Measurements from ENCODE around the gene STYX.

The STYX gene

GRCh38 chr14:52729925-52730708 lies at the start of gene STYX:
Gene STYX, plus strand, starts transcription at chr14:52730166. Its CDS starts 309 bp downstream, at chr14:52730475.
- no peaks in the 10 kb centered on the region for H3K9me3 Mint-ChIP-seq
- DNase-seq (ENCODE audit: low spot score in 2 of 2) (peak; percentile 92 to 94), ATAC-seq (replicated peaks; ENCODE audit: extremely low read depth, poor library complexity, severe bottlenecking) (peak; percentile 97)
- H3K27me3 Mint-ChIP-seq = no peaks in the 10 kb centered on the region
- peaks cover 47% of the 10 kb centered on the region for H3K36me3 Mint-ChIP-seq (ENCODE audit: insufficient read depth)
- H3K4me1 Mint-ChIP-seq = peaks cover 22% of the 10 kb centered on the region
- peak within 1 kb of the TSS; percentile 92 for H3K4me3 Mint-ChIP-seq
- H3K27ac Mint-ChIP-seq (ENCODE audit: low read depth) = peak within 1 kb of the TSS; percentile 53

GRCh38 chr14:52683985-52684520 lies 45.9 kb upstream of the STYX start:
- H3K27me3 Mint-ChIP-seq = no peaks in the 10 kb centered on the region
- ATAC-seq (replicated peaks; ENCODE audit: extremely low read depth, poor library complexity, severe bottlenecking) (no peak), DNase-seq (ENCODE audit: low spot score in 2 of 2) (no peak)
- H3K4me1 Mint-ChIP-seq = peaks cover 45% of the 10 kb centered on the region
- no peak overlapping the region for H3K4me3 Mint-ChIP-seq
- no peak overlapping the region for H3K27ac Mint-ChIP-seq (ENCODE audit: low read depth)
- peaks cover 9% of the 10 kb centered on the region for H3K36me3 Mint-ChIP-seq (ENCODE audit: insufficient read depth)
- H3K9me3 Mint-ChIP-seq = no peaks in the 10 kb centered on the region

- Mint-ChIP-seq H3K9me3 (no peaks in the 10 kb centered on the region), H3K36me3 (ENCODE audit: insufficient read depth) (peaks cover 9% of the 10 kb centered on the region), H3K27me3 (no peaks in the 10 kb centered on the region), H3K4me3 (no peak overlapping the region), H3K4me1 (peaks cover 58% of the 10 kb centered on the region), H3K27ac (ENCODE audit: low read depth) (no peak overlapping the region)
- DNase-seq (ENCODE audit: low spot score in 2 of 2) = no peak
- ATAC-seq (replicated peaks; ENCODE audit: extremely low read depth, poor library complexity, severe bottlenecking) = no peak
Measured at GRCh38 chr14:52686176-52686575, 43.8 kb upstream of the STYX start.

- no peaks in the 10 kb centered on the region for H3K27me3 Mint-ChIP-seq
- DNase-seq (ENCODE audit: low spot score in 2 of 2) (no peak), ATAC-seq (replicated peaks; ENCODE audit: extremely low read depth, poor library complexity, severe bottlenecking) (no peak)
- H3K4me3 Mint-ChIP-seq = no peak overlapping the region
- peaks cover 10% of the 10 kb centered on the region for H3K36me3 Mint-ChIP-seq (ENCODE audit: insufficient read depth)
- H3K4me1 Mint-ChIP-seq = peaks cover 76% of the 10 kb centered on the region
- no peaks in the 10 kb centered on the region for H3K9me3 Mint-ChIP-seq
- no peak overlapping the region for H3K27ac Mint-ChIP-seq (ENCODE audit: low read depth)
Measured at GRCh38 chr14:52690983-52691760, 38.8 kb upstream of the STYX start.

GRCh38 chr14:52692248-52692962 lies 37.6 kb upstream of the STYX start:
- Mint-ChIP-seq H3K27me3 (no peaks in the 10 kb centered on the region), H3K9me3 (no peaks in the 10 kb centered on the region), H3K4me1 (peaks cover 64% of the 10 kb centered on the region), H3K36me3 (ENCODE audit: insufficient read depth) (peaks cover 10% of the 10 kb centered on the region), H3K4me3 (peak overlapping the region; percentile 4), H3K27ac (ENCODE audit: low read depth) (no peak overlapping the region)
- no peak for DNase-seq (ENCODE audit: low spot score in 2 of 2)
- no peak for ATAC-seq (replicated peaks; ENCODE audit: extremely low read depth, poor library complexity, severe bottlenecking)

- no peaks in the 10 kb centered on the region for H3K9me3 Mint-ChIP-seq
- no peak for DNase-seq (ENCODE audit: low spot score in 2 of 2)
Measured at GRCh38 chr14:52693036-52693435, 36.9 kb upstream of the STYX start.

GRCh38 chr14:52693532-52693931 lies 36.4 kb upstream of the STYX start:
- Mint-ChIP-seq H3K9me3 (no peaks in the 10 kb centered on the region), H3K27me3 (no peaks in the 10 kb centered on the region), H3K36me3 (ENCODE audit: insufficient read depth) (peaks cover 10% of the 10 kb centered on the region), H3K4me1 (peaks cover 53% of the 10 kb centered on the region), H3K4me3 (peak overlapping the region; percentile 38), H3K27ac (ENCODE audit: low read depth) (peak overlapping the region; percentile 71)
- DNase-seq (ENCODE audit: low spot score in 2 of 2) = no peak
- ATAC-seq (replicated peaks; ENCODE audit: extremely low read depth, poor library complexity, severe bottlenecking) = no peak

More at GRCh38 chr14:52693036-52693435, 36.9 kb upstream of the STYX start:
- Mint-ChIP-seq H3K27ac (ENCODE audit: low read depth) (no peak overlapping the region), H3K27me3 (no peaks in the 10 kb centered on the region), H3K36me3 (ENCODE audit: insufficient read depth) (peaks cover 10% of the 10 kb centered on the region), H3K4me3 (peak overlapping the region; percentile 38), H3K4me1 (peaks cover 58% of the 10 kb centered on the region)
- ATAC-seq (replicated peaks; ENCODE audit: extremely low read depth, poor library complexity, severe bottlenecking) = no peak

- DNase-seq (ENCODE audit: low spot score in 2 of 2) = peak; percentile 26 to 38
- Mint-ChIP-seq H3K4me1 (peaks cover 42% of the 10 kb centered on the region), H3K27me3 (no peaks in the 10 kb centered on the region), H3K4me3 (peak overlapping the region; percentile 96), H3K36me3 (ENCODE audit: insufficient read depth) (peaks cover 8% of the 10 kb centered on the region), H3K9me3 (no peaks in the 10 kb centered on the region), H3K27ac (ENCODE audit: low read depth) (peak overlapping the region; percentile 92)
- ATAC-seq (replicated peaks; ENCODE audit: extremely low read depth, poor library complexity, severe bottlenecking) = peak; percentile 70
Measured at GRCh38 chr14:52694761-52695480, 35.0 kb upstream of the STYX start.

GRCh38 chr14:52695481-52696091 lies 34.4 kb upstream of the STYX start, which contains the start of gene ERO1A:
Gene ERO1A, minus strand, starts transcription at chr14:52695558. Its CDS starts 77 bp downstream, at chr14:52695481.
- peak; percentile 61 for ATAC-seq (replicated peaks; ENCODE audit: extremely low read depth, poor library complexity, severe bottlenecking)
- Mint-ChIP-seq H3K36me3 (ENCODE audit: insufficient read depth) (peaks cover 5% of the 10 kb centered on the region), H3K27me3 (no peaks in the 10 kb centered on the region), H3K27ac (ENCODE audit: low read depth) (peak within 1 kb of the TSS; percentile 92), H3K4me1 (peaks cover 38% of the 10 kb centered on the region), H3K9me3 (no peaks in the 10 kb centered on the region), H3K4me3 (peak within 1 kb of the TSS; percentile 96)
- peak; percentile 25 to 35 for DNase-seq (ENCODE audit: low spot score in 2 of 2)

- DNase-seq (ENCODE audit: low spot score in 2 of 2) = no peak
- no peak for ATAC-seq (replicated peaks; ENCODE audit: extremely low read depth, poor library complexity, severe bottlenecking)
- H3K27ac Mint-ChIP-seq (ENCODE audit: low read depth) = no peak overlapping the region
- H3K4me1 Mint-ChIP-seq = no peaks in the 10 kb centered on the region
- peaks cover 3% of the 10 kb centered on the region for H3K36me3 Mint-ChIP-seq (ENCODE audit: insufficient read depth)
- no peak overlapping the region for H3K4me3 Mint-ChIP-seq
- H3K9me3 Mint-ChIP-seq = no peaks in the 10 kb centered on the region
- H3K27me3 Mint-ChIP-seq = no peaks in the 10 kb centered on the region
Measured at GRCh38 chr14:52700701-52701172, 29.2 kb upstream of the STYX start.

- H3K36me3 Mint-ChIP-seq (ENCODE audit: insufficient read depth) = peaks cover 3% of the 10 kb centered on the region
- H3K27ac Mint-ChIP-seq (ENCODE audit: low read depth) = no peak overlapping the region
- H3K27me3 Mint-ChIP-seq = no peaks in the 10 kb centered on the region
- H3K9me3 Mint-ChIP-seq = no peaks in the 10 kb centered on the region
- no peak for DNase-seq (ENCODE audit: low spot score in 2 of 2)
- peaks cover 1% of the 10 kb centered on the region for H3K4me1 Mint-ChIP-seq
- H3K4me3 Mint-ChIP-seq = no peak overlapping the region
- ATAC-seq (replicated peaks; ENCODE audit: extremely low read depth, poor library complexity, severe bottlenecking) = no peak
Measured at GRCh38 chr14:52701223-52701622, 28.7 kb upstream of the STYX start.
